Thyroid gland (tissue), 4 donors: Measurements from ENCODE around the gene SULT1A2.

Source experiments
- CTCF ChIP-seq, 6 experiments: fragments of 200-600 bp in 3 of 6; fragments of 450-650 bp in 3 of 6; sonication (generic) in 3 of 6; IDR thresholded peaks; one replicate each; pipeline ENCODE4 v1.5.1; 2016 to 2019; ENCODE audit warnings: antibody characterized with exemption in 6 of 6, mild to moderate bottlenecking in 2 of 6, inconsistent platforms in 1 of 6, moderate library complexity in 1 of 6
- POLR2A ChIP-seq, 2 donors: fragments of 450-650 bp; IDR thresholded peaks; one replicate each; pipeline ENCODE4 v1.6.1; 2017; ENCODE audit warnings: antibody characterized with exemption in 2 of 2, mild to moderate bottlenecking in 2 of 2, moderate library complexity in 1 of 2

DNA sequence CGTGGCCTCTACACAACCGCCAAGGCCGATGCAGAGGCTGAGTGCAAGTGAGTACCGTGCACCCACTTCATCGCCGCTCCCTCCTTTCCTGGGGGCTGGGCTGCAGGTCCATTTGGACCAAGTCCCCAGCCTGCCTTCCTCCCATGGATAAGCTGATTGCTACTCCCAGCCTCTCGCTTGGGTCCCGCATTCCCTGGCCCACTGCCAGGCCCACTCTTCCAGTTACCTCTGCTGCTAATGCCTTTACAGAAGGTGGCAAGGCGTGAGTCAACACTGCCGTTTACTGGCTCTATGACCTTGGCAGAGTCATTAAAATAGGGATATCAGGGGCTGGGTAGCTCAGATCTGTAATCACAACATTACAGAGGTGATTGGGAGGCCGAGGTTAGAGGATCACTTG, 11.2 kb downstream of the SULT1A2 start:
- TF ChIP-seq CTCF (IDR thresholded peaks at IDR 0.05) (no peak), POLR2A (IDR thresholded peaks at IDR 0.05) (no peak)
